ENCODE data around the gene BABAM1. TPM values are rescaled to one million over a fixed set of nuclear protein-coding genes. Genes with fewer than 3 reads are reported as not detected.
A peak's percentile ranks its signal among the peaks of the same experiment; 100 is the strongest.

The BABAM1 gene
- polyA plus RNA-seq, 3 donors = 76.9 to 106 (median 90.3) TPM

- Mint-ChIP-seq H3K36me3 (peaks cover 12 to 35% of the 10 kb centered on the region in 2 donors), H3K27ac (no peak overlapping the region), H3K9me3 (peaks cover 4 to 13% (median 11%) of the 10 kb centered on the region in 7 donors), H3K27me3 (ENCODE audit: low read depth in 3 of 3) (no peaks in the 10 kb centered on the region), H3K4me3 (no peak overlapping the region), H3K4me1 (peaks cover 23% of the 10 kb centered on the region)
- Histone ChIP-seq H3K36me3 (replicated peaks in 1 of 2; ENCODE audit: control insufficient read depth in 1 of 2, insufficient read depth in 2 of 2, low read length in 2 of 2) (peaks cover 2 to 19% of the 10 kb centered on the region in 2 donors), H2AFZ (ENCODE audit: insufficient read depth, low read depth, low read length, poor library complexity, severe bottlenecking) (no peak overlapping the region), H3K9ac (ENCODE audit: insufficient read depth, low read length, poor library complexity, severe bottlenecking) (no peak overlapping the region), H3K27me3 (ENCODE audit: control insufficient read depth in 2 of 2, insufficient read depth in 2 of 2, low read length in 2 of 2) (no peaks in the 10 kb centered on the region), H3K79me2 (ENCODE audit: insufficient read depth, low read length) (peaks cover 37% of the 10 kb centered on the region), H3K4me3 (replicated peaks in 1 of 3; ENCODE audit: low read depth in 2 of 3, low read length in 3 of 3) (no peak overlapping the region), H3K4me2 (replicated peaks; ENCODE audit: extremely low read depth, low read length, poor library complexity, severe bottlenecking) (no peak overlapping the region), H3K9me3 (replicated peaks in 1 of 2; ENCODE audit: control insufficient read depth in 1 of 2, insufficient read depth in 1 of 2, low read length in 2 of 2) (peaks cover 6 to 12% of the 10 kb centered on the region in 2 donors), H3K27ac (ENCODE audit: low read depth in 1 of 2, low read length in 2 of 2) (no peak overlapping the region), H4K20me1 (ENCODE audit: insufficient read depth, low read length) (peaks cover 14% of the 10 kb centered on the region), H3K4me1 (ENCODE audit: control insufficient read depth in 1 of 2, insufficient read depth in 2 of 2, low read length in 2 of 2) (peaks cover 34 to 35% of the 10 kb centered on the region in 2 donors)
- 97% methylated on average over 51 of the region's 51 CpGs for WGBS (ENCODE audit: insufficient coverage)
- DNase-seq = no peak
- no peak for TF ChIP-seq CTCF (IDR thresholded peaks at IDR 0.05)
- intact Hi-C loops (cut with micrococcal nuclease) = loop anchor here in 1 of 2 donors (5.0 kb wide), 1 partner anchor 36 kb away; the partner anchor contains the start of gene GTPBP3
Observed at GRCh38 chr19:17300992-17301619, 33.9 kb downstream of the BABAM1 start.

GRCh38 chr19:17302391-17303166 lies 35.3 kb downstream of the BABAM1 start:
- Mint-ChIP-seq H3K9me3 (peaks cover 4 to 13% (median 11%) of the 10 kb centered on the region in 7 donors), H3K36me3 (peaks cover 12 to 32% of the 10 kb centered on the region in 2 donors), H3K27me3 (ENCODE audit: low read depth in 3 of 3) (no peaks in the 10 kb centered on the region), H3K4me3 (peak overlapping the region; percentile 83 to 88), H3K4me1 (peaks cover 31% of the 10 kb centered on the region), H3K27ac (peak overlapping the region; percentile 42 to 78 (median 63))
- peak; percentile 42 to 72 (median 69) for DNase-seq
- peaks cover 42 to 46% of the 10 kb centered on the region in 2 donors for H3K4me1 ChIP-seq (ENCODE audit: control insufficient read depth in 1 of 2, insufficient read depth in 2 of 2, low read length in 2 of 2)
- TF ChIP-seq CTCF (IDR thresholded peaks at IDR 0.05) = no peak
- H3K9ac ChIP-seq (ENCODE audit: insufficient read depth, low read length, poor library complexity, severe bottlenecking) = peak overlapping the region; percentile 65
- H4K20me1 ChIP-seq (ENCODE audit: insufficient read depth, low read length) = peaks cover 18% of the 10 kb centered on the region
- peak overlapping the region; percentile 84 for H2AFZ ChIP-seq (ENCODE audit: insufficient read depth, low read depth, low read length, poor library complexity, severe bottlenecking)
- H3K27me3 ChIP-seq (ENCODE audit: control insufficient read depth in 2 of 2, insufficient read depth in 2 of 2, low read length in 2 of 2) = no peaks in the 10 kb centered on the region
- peaks cover 49% of the 10 kb centered on the region for H3K79me2 ChIP-seq (ENCODE audit: insufficient read depth, low read length)
- intact Hi-C loops (cut with micrococcal nuclease) = loop anchor here in 1 of 2 donors (5.0 kb wide), 1 partner anchor 35 kb away; the partner anchor contains the start of gene GTPBP3
- peak overlapping the region; percentile 97 for H3K4me2 ChIP-seq (replicated peaks; ENCODE audit: extremely low read depth, low read length, poor library complexity, severe bottlenecking)
- peak overlapping the region; percentile 33 to 55 for H3K27ac ChIP-seq (ENCODE audit: low read depth in 1 of 2, low read length in 2 of 2)
- peaks cover 6 to 11% of the 10 kb centered on the region in 2 donors for H3K9me3 ChIP-seq (replicated peaks in 1 of 2; ENCODE audit: control insufficient read depth in 1 of 2, insufficient read depth in 1 of 2, low read length in 2 of 2)
- WGBS (ENCODE audit: insufficient coverage) = under 1% methylated on average over 26 of the region's 29 CpGs
- peaks cover 2 to 13% of the 10 kb centered on the region in 2 donors for H3K36me3 ChIP-seq (replicated peaks in 1 of 2; ENCODE audit: control insufficient read depth in 1 of 2, insufficient read depth in 2 of 2, low read length in 2 of 2)
- peak overlapping the region; percentile 63 to 81 (median 80) for H3K4me3 ChIP-seq (replicated peaks in 1 of 3; ENCODE audit: low read depth in 2 of 3, low read length in 3 of 3)
